CD4-positive, alpha-beta T cell treated with Interleukin-6 for 4 hours (primary cell): Measurements from ENCODE around the gene RIPOR3.
"Not testable (repeated sequence)": the region's sequence is repeated elsewhere in the genome, so short reads cannot be mapped to it uniquely, and the experiment has no call there.

Source experiments
- DNase-seq: peaks from one replicate; pipeline ENCODE4 v3.0.0-alpha.2; 2020; ENCODE audit warnings: mixed read lengths

RIPOR3 gene

DNA sequence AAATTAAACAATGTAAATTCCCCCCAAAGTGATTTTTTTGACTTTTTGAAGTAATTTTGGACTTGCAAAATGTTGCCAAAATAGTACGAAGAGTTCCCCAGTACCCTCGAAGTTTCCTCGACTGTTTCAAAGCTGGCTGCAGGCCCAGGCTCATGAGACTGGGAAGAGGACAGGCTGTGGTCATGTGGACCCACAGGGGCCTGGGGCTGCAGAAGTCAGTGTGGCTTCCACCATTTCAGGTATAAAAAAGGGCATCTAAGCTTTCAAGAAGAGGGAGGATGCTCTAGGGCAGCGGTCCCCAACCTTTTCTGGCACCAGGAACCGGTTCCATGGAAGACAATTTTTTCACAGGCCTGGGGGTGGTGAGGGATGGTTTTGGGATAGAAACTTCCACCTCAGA lies 106.1 kb downstream of the RIPOR3 start:
- no peak for DNase-seq

DNA sequence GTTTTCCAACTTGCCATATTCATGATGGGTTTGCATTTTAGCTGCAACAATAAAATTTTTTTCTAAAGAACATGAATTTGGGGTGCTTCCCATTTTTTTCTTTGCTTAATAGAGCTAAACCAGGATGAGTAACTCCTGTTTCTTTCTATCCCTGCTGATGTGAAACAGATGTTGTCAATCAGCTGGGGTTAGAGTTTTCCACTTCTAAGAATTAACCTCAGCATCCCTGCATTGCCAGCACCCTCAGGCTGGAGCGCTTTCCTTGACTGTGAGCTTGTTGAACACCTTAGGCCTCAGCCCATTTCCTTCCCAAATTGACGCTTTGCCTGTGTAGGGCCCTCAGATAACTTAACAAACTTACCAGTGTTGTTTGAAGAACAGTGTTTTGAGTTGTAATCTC lies 106.7 kb downstream of the RIPOR3 start:
- DNase-seq, result no peak

- no peak for DNase-seq
Measured at GRCh38 chr20:50583442-50584150, 107.7 kb downstream of the RIPOR3 start.

- no peak for DNase-seq
Measured at GRCh38 chr20:50582591-50583234, 108.6 kb downstream of the RIPOR3 start.

DNA sequence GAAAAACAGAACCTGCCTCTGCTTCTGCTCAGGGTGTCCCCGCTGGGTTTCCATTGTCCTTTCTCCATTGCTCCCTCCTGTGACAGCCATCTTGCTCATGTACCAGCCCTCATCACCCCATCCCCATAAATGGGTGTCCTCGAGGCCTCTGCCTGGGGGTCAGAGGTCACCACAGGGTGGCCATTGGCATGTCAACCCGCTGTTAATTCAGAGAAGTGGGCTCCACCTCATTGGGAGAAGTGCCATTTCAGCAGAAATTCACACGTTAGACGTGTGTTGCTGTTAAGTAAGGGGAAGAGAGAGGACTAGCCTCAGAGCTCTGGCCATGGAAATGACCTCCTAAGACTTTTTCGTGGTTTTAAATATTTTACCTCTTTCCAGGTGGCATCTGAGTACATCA lies 109.2 kb downstream of the RIPOR3 start:
- no peak for DNase-seq

DNA sequence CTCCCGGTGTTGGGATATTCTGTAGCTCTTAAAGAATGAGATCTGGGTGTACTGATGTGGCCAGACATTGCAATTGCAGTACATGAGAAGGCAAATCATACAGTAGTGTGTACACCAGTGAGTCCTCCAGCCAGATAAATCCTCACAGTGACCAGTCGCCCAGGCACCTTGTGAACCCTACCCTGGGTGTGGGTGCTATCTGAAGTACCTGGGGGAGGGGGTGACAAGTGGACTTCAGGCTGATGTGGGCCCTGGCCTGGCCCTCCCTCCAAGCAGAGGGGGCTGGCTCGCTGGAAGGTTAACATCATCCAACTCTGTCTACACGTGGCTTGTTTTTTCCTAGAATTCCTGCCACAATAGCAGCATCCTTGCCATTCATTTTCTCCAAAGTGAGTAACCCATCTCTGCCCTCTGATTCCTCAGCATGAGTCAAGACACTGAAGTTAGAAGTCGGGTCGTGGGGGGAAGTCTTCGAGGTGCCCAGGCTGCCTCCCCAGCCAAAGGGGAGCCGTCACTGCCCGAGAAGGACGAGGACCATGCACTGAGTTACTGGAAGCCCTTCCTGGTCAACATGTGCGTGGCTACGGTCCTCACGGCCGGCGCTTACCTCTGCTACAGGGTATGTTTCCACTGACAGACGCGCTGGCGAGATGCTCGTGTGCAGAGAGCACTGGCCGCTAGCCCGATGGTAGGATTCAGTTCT lies 110.3 kb downstream of the RIPOR3 start:
- DNase-seq, result no peak

- DNase-seq, result peak; percentile 56
Measured at GRCh38 chr20:50580016-50580747, 111.2 kb downstream of the RIPOR3 start.

DNA sequence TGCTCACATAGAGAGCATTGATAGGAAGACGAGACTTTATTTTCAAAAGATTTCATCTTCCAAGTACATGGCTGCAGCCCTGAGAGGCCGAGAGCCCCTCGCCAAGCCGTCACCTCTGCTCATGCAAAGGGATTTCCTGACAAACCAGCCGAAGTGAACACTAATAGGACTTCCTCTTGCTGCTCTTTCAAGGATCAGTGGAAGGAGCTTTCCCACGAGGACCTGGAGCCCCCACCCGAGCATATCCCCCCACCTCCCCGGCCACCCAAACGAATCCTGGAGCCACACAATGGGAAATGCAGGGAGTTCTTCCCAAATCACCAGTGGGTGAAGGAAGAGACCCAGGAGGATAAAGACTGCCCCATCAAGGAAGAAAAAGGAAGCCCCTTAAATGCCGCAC lies 111.8 kb downstream of the RIPOR3 start:
- DNase-seq, result no peak

- DNase-seq, result no peak
Measured at GRCh38 chr20:50578778-50579165, 112.6 kb downstream of the RIPOR3 start.

- no peak for DNase-seq
Measured at GRCh38 chr20:50578061-50578777, 113.1 kb downstream of the RIPOR3 start.

DNA sequence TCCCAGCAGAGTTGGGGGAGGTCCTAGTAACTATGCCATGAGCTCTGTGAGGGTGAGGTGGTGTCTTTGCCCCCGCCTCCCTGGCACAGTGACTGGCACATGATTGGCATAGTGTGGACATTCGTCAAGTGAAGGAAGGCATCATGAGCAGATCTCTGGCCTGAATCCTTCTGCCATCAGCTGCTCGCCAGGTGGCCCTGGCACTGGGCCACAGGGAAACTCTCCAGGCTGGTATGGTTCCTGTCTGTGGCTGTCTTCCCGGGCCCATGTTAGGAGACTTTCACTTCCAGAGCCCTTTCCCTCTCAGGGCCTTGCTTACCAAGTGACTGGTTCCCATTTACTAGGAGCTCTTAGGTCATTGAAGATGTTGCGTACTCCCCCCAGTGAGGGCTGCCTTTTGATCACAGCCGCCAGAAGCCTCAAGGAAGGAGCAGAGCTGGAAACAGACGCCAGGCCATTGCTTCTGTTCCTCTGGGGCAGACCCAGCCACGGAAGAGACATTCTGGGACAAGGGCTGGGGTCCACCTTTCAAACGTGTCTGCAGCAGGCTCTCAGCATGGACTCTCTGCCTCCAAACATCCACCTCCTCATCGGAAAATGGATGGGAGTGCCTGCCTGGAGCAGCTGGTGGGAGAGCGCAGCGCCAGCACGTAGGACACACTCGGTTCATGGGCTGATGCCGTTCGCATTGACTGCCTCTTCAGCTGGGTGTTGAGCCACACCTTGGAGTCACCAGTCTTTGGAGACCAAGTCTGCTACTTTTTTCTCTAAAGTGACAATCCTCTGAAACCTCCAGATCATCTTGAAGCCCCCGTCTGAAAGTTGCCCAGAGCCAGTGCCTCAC lies 113.9 kb downstream of the RIPOR3 start:
- DNase-seq, result no peak

DNA sequence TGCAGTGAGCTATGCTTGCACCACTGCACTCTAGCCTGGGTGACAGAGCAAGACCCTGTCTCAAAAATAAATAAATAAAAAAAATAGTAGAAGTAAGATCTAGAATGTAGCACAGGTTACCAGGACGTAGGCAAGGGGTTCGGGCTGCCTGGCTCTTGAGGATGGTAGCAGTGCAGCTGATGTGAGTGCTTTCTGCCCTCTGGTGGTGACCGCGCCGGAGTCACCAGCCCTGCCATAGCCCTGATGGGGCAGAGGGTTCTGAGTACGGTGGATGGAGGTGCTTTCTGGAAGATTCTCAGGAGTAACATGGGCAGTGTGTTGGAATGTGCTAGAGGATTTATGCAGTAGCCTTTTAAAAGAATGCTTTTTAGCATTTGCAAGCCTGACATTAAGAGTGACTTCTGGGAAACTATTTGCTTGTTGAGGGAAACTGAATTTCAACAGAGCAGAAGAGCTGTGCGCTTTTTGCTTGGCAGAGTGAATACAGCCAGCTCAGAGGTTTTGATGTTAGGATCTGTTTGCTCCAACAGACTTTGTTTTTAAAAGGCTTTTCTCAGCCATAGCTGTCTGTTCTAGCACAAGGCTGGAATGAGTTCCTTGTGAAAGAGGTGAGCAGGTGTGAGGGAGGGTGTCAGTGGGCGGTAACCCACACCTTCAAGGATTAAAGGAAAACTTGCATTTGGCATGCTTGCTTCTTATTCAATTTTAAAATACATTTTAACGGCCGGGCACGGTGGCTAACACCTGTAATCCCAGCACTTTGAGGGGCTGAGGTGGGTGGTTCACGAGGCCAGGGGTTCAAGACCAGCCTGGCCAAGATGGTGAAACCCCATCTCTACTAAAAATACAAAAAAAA lies 115.2 kb downstream of the RIPOR3 start:
- DNase-seq, result peak; percentile 77

DNA sequence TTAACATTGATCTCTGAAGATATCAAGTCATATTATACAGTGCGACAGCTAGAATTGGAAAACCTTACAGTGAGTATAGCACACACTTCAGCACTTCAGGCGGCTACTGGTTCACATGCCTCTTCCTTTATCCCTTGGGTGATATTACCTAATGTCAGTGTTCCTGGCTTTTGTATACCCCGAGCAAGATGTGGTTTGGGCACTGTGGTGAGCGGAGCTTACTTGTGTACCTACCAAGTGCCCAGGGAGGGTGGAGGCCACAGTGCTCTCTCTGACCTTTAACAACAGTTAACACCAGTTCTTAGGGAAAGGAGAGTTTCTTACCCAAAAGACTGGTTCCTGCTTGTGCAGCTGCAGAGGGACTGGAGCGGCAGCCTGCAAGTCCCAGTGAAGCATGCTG lies 116.8 kb downstream of the RIPOR3 start:
- DNase-seq, result no peak

GRCh38 chr20:50574108-50574507 lies 117.2 kb downstream of the RIPOR3 start:
- no peak for DNase-seq

- DNase-seq, result no peak
Measured at GRCh38 chr20:50572938-50573777, 118.2 kb downstream of the RIPOR3 start.

DNA sequence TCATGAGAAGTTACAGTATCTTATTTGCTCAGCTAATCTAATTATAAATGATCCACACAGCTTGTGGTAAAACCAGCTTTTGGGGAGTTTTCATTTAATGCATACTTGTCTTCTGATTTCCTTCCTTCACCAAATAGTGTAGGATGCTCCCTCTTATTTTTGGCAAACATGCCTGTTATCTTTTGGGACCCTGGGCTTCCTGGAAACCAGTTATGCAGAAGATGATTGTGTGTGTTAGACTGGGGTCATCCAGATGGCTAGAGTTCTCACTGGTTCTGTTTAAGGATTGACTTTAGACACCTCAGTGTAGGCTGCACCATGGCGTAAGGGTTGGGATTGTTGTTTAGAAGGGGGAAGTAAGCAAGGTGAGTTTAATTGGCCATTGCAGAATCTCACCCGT lies 119.9 kb downstream of the RIPOR3 start:
- no peak for DNase-seq

GRCh38 chr20:50569864-50570836 lies 121.2 kb downstream of the RIPOR3 start:
- peak; percentile 57 for DNase-seq

GRCh38 chr20:50569487-50569863 lies 121.9 kb downstream of the RIPOR3 start:
- DNase-seq, result not testable (repeated sequence)

GRCh38 chr20:50568549-50568942 lies 122.8 kb downstream of the RIPOR3 start:
- no peak for DNase-seq
